Choroid plexus epithelial cell (primary cell): ENCODE measurements around the gene HINFP.

ENCODE experiments used
- DNase-seq: peaks from one replicate; pipeline ENCODE4 v3.0.0-alpha.2; 2010; ENCODE audit warnings: low read depth
- H3K4me3 ChIP-seq: 2 replicates; pipeline ENCODE4 v1.5.1; 2011; ENCODE audit warnings: low read depth, mild to moderate bottlenecking, control low read depth, low read length, moderate library complexity
- CTCF ChIP-seq: conservative IDR thresholded peaks from 2 replicates; pipeline ENCODE4 v1.5.1; 2011; ENCODE audit warnings: low read depth, mild to moderate bottlenecking, control low read depth, inconsistent platforms, low read length, moderate library complexity

The HINFP gene

GRCh38 chr11:119092880-119093842 is 28.2 kb upstream of the HINFP start:
- peak overlapping the region; percentile 76 for H3K4me3 ChIP-seq
- DNase-seq, result peak; percentile 40
- no peak for TF ChIP-seq CTCF

- DNase-seq, result peak; percentile 48
- TF ChIP-seq CTCF, result no peak
- peak overlapping the region; percentile 76 for H3K4me3 ChIP-seq
Measured at GRCh38 chr11:119093942-119094815, 27.2 kb upstream of the HINFP start.

GRCh38 chr11:119094816-119095065 is 26.6 kb upstream of the HINFP start:
- peak; percentile 89 for DNase-seq
- peak overlapping the region; percentile 76 for H3K4me3 ChIP-seq
- TF ChIP-seq CTCF, result peak; percentile 73

GRCh38 chr11:119095066-119095880 is 26.1 kb upstream of the HINFP start:
- DNase-seq, result peak; percentile 100
- TF ChIP-seq CTCF, result peak; percentile 10
- peak overlapping the region; percentile 76 for H3K4me3 ChIP-seq

- no peak overlapping the region for H3K4me3 ChIP-seq
- no peak for TF ChIP-seq CTCF
- DNase-seq, result no peak
Measured at GRCh38 chr11:119099711-119100110, 21.7 kb upstream of the HINFP start.

GRCh38 chr11:119100246-119100970 is 21.0 kb upstream of the HINFP start:
- peak; percentile 63 for DNase-seq
- peak overlapping the region; percentile 83 for H3K4me3 ChIP-seq
- peak; percentile 59 for TF ChIP-seq CTCF
